SHP77 treated with DMSO at 0.1 percent for 48 hours (cell line): ENCODE measurements around the gene ARRB1.
"Not testable (repeated sequence)": the region's sequence is repeated elsewhere in the genome, so short reads cannot be mapped to it uniquely, and the experiment has no call there.

ENCODE experiments used
- DNase-seq: peaks from one replicate; lab custom pipeline; 2025; lab: John Stamatoyannopoulos, UW

ARRB1 gene

DNA sequence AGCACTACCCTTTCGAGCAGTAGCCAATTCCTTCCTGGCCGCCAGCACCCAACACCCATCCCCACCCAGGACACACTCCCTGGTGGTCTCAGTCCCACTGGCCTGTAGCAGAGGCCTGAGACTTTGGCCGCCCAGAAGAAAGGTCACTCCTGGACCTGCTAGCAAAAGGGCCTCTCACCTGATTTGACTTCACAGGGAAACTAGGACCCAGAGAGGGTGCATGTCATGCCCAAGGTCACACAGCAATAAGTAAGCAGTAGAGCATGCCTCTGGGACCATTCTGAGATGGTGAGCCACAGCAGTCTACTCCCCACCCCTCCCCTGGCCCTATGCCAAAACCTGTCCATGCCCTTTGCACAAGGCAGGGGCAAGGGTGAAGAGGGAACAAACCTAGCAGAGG lies 7.3 kb downstream of the ARRB1 start:
- DNase-seq = no peak

DNA sequence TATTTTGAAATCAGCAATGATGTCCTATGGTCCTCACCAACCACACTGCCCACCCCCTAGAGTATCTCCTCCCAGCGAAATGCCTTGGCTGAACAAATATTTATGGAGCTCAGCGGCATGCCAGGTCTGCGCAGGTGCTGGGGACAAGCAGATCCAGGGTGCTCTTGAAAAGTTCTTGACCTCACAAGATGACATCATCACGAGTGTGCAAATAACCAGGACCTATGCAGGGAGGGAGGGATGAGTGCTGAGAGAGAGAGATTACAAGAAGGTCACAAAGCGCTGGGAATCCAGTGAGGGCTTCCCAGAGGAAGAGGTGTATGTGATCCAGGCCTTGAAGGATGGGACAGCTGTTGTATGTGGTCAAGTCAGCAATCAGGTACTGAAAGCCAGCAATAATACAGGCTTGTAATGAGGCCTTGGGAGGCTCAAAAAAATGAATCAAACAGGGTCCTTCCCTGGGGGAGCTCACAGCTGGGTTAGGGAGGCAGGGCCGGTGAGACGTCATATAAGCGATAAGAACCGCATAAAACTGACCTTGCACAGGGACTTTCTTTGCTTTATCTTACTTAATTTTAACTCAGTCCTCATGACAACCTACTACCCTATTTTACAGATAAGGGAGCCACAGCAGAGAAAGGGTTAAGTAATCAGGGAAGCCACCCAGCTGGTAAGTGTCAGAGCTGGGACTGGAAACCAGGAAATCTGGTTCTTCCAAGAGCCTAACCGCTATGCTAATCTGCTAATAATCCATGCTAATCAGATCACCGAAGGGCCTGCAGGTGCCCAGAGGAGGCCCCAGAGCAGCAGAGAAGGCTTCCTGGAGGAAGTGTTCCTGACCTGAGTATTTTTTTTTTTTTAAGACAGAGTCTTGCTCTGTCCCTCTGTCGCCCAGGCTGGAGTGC lies 8.2 kb downstream of the ARRB1 start:
- peak; percentile 99 for DNase-seq

DNA sequence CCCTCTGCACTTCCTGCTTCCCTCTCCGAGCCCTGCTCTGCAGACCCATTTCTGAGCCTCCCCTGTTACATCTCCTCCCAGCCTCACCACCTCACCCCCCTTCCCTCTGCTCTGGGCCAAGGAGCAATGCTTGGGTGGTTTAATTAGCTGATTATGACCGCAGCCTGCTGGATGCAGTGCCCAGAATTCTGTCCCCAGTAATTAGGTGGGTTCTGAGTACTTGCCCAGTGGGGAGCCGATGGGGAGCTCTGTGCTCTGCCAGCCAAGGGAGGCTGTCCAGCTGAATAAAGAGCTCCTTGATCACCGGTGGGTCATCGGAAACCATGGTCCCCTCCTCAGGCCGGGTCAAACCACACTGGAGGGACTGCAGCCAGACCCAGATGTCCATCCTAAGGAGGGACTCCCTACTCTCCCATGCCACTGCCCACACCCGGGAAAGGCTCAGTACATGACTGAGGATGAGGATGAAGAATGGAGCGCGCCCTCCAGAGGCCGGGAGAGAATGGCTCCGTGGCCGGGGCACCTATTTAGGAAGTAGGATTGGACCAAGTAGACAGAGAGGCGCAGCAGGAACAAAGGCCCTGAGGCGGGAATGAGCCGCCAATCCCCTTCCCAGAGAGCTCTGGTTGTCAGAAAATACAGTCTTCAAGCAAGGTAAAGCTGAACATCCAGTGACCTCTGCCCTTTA lies 9.1 kb downstream of the ARRB1 start:
- peak; percentile 82 for DNase-seq

DNA sequence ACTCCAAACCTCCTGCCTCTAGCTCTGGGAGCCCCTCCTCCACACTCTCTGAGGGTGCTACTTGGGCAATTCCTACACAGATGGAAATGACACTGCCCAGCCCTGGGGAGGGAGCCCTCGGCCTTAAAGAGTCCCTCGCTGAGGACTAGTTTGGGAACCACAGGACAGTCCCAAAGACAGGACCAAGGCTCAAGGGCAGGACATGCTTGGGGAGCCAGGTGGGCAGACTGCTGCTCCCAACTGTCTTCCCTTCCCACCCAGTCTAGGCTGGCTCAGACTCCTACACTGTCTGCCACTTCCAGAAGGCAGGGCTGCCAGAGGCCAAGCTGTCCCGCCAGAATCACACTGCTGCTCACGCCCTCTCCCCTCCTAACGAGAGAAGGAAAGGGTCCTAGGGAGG lies 9.8 kb downstream of the ARRB1 start:
- no peak for DNase-seq

DNA sequence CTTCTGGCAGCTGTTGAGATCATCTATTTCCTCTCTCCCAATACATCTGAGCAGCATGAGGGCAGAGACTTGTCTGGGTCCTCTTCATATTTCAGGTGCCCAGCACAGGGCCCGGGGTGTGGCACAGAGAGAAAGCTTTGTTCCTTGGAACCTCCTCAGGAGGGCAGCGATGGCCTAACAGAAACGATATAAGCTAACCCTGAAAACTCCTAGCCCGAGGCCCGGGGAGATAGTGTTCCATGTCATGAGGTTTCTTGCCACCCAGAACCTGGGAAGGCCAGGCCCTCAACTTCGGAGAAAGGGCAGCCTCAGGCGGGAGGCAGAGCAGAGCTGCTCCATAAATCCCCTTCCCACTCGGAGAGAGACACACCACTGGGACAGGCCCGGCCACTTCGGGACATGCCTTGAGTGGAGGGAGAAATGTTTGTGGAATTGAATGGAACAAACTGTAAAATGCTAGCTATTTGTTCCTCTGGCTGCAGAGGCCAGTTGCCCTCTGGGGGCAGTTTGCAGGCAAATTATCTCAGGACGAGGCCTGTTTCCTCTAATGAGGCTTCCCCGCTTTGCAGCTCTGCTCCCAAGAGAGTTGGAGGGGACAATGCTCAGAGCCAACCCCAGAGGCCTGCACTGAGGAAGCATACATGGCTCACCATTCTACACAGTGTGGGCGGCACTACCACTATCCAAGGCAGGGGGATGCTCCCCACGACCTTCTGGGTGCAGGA lies 11.6 kb downstream of the ARRB1 start:
- no peak for DNase-seq

DNA sequence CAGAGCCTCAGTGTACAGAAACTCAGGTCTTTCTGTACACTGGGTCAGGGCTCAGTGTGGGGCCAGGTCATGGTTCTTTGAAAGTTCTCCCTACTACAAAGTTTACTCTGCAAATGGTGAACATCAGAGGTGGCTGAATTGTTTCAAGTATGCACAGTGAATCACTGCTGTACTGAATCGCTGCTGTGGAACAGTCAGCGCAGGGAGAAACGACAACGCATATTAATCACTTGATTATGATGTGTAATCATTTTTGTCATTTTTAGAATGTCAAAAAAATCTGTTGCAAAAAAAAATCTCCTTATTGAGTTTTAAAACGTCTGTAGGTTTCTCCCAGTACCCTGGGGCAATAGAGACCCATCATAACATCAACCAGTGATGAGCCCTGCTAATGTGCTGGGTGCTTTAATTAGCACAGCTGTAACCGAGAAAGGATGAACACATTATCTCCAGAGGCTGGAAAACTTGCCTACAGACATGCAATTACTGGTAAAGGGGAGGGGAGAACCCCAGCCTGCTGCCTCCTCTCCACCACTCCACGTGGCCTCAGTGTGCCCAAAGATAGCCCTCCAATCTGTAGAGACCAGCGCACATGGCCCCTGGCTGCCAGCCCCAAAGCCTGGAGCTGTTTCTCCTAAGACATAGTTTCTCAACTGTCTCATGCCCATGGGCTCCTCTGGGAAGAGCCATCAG lies 12.8 kb downstream of the ARRB1 start:
- no peak for DNase-seq

DNA sequence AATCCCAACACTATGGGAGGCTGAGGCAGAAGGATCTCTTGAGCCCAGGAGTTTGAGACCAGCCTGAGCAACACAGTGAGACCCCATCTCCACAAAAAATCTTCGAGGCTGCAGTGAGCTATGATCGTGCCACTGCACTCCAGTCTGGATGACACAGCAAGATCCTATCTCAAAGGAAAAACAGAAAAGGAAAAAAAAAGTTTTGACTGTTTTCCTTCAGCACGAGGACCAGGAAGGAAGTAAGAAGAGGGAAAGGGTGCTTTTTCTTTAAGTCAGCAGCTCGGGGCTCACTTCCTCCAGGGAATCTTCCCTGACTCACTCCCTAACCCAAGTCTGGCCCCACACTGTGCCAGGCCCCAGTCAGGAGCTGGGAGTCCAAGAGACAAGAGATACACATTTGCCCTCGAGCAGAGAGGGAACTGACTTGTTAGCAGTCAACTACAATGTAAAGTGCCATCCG lies 14.2 kb downstream of the ARRB1 start:
- DNase-seq = no peak

DNA sequence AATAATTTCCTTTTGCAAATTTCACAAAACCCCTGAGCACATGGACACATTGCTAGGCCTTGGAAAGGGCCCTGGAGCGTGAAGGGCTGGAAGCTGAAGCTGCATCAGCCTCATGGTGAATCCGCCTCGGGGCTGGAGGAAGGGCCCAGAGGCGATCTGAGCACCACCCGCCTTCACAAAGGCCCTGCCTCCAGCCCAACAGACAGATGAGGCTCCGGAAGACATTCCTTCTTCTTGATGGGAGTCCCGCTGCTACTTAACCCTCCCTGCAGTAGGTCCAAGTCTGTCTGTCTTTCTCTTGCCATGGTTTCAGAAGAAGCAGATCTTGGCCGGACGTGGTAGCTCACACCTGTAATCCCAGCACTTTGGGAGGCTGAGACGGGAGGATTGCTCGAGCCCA lies 16.5 kb downstream of the ARRB1 start:
- no peak for DNase-seq

DNA sequence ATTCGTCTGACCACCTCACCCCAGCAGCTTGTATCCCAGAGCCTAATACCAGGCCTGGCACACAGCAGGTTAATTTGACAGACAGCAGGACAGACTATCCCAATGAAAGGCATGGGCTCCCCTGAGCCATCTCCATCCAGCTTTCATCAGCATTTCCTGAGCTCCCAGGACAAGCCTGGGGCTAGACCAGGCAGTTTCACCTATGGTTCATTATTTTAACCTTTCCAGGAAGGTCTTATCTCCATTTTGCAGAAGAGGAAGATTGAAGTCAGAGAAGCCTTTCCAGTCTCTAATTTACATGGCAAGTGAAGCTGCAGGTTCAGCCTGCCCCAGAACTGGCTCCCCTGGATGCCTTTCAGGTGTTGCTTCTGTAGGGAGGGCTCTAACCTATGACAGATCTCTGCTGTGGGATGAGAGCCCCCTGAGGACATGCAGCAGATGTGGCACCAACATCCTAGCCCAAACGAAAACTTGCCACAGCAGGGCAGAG lies 17.0 kb downstream of the ARRB1 start:
- DNase-seq = no peak

DNA sequence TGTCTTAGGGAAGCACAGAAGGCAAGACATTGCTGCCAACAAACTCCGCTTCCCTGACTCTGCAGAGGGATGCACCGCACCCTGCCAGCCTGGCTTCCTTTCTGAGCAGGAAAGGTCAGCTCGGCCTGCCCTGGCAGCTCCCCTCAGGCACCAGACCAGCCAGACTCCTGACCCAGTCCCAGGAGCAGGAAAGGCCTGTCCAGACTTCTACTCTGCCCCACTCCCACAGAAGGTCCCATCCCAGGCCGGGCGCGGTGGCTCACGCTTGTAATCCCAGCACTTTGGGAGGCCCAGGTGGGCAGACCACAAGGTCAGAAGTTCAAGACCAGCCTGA lies 17.7 kb downstream of the ARRB1 start:
- DNase-seq = no peak

DNA sequence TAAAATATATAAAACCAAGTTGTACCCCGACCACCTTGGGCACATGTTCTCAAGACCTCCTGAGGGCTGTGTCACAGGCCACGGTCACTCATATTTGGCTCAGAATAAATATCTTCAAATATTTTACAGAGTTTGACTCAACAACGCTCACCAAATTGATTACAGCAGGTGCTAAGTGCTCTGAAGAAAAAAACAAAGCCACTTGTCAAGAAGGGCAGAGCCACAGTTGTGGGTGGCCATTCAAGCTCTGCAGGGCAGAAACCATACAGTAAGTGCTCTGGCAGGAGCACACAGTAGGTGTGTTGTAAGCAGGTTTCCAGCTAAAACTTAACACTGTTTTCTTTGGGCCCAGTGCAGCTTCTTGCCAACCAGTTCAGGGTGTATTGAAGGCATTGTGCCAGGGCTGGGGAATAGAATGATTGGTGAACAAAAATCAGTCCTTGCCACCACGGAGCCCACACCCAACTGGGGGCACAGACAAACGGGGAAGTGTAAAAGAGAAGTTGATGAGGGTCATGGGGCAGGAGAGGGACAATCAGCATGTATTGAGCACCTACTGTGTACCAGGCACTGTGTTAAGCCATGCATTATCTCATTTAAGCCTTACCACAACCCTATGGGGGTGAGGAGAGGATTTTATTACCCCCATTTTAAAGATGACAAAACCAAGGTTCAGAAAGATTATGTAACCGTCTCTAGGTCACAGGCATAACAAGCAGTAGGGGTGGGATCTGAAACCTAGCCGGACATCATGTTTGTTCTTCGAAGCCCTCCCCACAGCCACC lies 18.2 kb downstream of the ARRB1 start:
- no peak for DNase-seq

DNA sequence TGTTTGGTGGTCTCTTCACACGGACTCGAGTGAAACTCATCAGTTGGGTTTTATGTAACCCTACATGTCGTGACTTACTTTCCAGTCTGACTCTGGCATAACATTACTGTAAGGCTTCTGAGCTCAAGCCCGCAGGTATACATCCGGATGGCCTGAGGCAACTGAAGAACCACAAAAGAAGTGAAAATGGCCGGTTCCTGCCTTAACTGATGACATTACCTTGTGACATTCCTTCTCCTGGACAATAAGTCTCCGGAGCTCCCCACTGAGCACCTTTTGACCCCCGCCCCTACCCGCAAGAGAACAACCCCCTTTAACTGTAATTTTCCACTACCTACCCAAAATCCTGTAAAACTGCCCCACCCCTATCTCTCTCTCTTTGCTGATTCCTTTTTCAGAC lies 19.7 kb downstream of the ARRB1 start:
- DNase-seq = not testable (repeated sequence)

DNA sequence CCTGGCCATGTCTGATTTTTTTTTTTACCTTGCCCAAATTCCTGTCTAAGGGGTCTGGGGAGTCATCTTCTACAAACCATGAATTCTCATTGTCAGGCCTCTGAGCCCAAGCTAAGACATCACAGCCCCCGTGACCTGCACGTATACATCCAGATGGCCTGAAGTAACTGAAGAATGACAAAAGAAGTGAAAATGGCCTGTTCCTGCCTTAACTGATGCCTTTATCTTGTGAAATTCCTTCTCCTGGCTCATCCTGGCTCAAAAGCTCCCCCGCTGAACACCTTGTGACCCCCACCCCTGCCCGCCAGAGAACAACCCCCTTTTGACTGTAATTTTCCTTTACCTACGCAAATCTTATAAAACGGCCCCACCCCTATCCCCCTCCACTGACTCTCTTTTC lies 20.2 kb downstream of the ARRB1 start:
- not testable (repeated sequence) for DNase-seq

DNA sequence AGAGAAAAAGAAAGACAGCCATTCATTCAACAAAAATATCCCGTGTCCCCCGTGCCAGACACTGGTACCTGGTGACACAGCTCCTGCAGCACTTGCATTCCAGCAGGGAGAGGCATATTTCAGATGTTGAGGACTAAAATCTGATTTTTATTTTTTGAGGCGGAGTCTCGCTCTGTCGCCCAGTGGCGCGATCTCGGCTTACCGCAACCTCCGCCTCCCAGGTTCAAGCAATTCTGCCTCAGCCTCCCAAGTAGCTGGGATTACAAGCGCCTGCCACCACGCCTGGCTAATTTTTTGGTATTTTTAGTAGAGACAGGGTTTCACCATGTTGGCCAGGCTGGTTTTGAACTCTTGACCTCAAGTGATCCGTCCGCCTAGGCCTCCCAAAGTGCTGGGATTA lies 20.6 kb downstream of the ARRB1 start:
- DNase-seq = not testable (repeated sequence)

DNA sequence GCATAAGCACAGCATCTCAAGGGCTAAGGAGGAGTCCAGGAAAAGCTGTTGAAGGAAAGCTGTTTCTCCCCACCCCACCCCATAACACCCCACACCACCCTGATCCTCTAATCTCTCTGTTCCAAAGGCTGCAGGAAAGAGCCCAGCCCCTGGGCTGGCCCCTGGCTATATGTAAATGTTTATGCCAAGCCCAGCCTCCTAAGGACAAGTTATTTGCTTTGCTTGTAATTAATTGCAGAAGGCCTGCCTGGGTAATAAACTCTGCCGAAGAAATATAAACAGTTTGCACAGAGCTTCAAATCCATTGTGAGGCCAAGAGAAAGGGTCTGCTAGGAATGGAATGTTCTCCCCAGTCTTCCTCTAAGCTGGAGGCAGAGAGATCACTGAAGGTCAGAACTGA lies 21.2 kb downstream of the ARRB1 start:
- DNase-seq = no peak

DNA sequence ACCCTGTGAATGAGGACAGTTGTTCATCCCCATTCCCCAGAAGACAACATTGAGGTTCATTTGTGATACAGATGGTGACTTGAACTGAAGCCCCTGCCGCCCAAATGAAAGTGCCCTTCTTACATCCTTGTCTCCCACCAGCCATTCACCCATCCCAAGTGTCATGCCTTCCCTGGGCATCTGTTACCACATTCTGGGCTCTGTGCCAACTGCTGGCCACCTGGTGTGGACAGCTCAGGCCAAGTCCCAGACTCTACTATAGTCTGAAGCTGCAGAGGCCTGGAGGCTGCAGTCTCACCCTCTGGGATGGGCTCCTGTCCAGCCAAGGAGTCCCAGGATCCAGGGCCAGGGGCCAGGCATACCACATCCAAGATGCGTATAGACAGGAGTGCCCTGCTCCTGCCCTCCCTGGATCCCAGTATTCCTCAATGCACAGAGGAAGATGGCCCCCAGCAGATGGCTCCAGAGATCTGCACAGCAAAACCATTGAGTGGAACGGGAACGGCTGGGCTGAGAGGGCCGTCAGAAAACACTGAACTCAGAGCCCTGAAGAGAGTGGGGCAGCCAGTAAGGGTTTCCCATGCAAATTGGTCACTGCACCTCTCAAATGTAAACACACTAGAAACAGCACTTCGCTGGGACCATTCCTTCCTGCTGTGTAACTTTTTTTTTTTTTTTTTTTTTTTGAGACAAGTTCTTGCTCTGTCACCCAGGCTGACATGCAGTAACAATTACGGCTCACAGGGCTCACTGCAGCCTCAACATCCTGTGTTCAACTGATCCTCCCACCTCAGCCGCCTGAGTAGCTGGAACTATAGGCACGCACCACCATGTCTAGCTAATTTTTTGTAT lies 22.8 kb downstream of the ARRB1 start:
- peak; percentile 96 for DNase-seq

DNA sequence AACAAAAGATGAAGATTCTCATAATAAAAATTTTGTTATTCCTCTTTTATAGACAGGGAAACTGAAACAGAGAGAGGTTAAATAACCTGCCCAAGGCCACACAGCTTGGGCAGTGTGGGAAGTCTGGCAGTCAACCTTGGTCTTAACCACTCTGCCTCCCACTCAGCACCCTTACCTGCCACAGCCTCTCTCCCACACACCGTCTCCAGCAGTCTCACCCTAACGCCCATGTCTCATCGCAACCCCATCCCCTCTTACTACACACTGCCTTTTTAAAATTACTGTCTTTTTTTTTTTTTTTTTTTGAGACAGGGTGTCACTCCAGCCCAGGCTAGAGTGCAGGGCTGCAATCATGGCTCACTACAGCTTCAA lies 25.0 kb downstream of the ARRB1 start:
- DNase-seq = no peak

DNA sequence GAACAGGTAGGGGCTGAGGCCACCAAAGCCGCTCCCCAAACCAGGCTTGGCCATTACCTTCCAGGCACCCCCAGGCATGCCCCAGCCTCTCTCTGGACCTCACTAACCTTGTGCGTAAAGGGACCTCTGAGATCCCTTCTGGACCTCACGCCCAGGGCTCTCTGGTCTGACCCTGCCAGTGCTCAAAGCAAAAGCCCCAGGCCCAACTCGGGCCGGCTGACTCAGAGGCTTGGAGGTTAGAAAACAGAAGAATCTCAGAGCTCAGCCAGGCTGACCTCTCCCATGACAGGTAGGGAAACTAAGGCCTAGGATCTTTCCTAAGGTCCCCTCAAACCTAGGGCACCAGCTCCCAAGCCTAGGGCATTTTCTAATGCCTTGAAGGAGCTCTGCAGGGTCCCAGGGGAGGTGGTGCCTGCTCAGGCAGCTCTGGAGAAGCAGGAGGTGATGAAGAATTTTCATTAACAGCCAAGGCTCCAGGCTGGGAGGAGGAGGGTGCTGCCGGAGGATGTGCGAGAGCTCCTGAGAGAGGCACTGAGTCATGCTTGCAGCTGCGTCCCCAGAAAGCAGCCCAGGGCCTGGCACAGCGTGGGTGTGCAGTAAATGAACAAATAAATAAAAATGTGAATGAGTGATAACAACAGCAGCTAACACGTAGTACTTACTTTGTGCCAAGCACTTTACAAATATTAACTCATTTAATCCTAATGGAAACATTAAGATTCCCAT lies 25.6 kb downstream of the ARRB1 start:
- peak; percentile 33 for DNase-seq

DNA sequence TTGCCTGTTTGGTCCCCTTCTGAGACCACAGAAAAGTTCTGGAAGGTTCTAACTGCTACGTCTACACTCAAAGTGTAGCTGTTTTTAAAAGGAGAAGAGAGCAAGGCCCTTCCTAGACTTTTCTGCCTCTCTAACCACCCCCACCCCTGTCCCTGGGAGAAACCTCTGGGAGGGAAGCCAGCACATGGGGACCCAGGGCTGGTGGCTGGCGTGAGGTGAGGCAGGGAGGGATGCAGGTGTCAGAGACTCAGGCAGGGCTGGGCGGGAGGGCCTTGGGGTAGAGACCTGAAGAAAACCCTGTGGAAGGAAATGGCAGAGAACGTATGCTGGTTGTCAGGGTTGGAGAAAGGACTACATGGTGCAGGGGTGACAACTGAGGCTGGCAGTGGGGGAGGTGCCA lies 26.7 kb downstream of the ARRB1 start:
- no peak for DNase-seq

DNA sequence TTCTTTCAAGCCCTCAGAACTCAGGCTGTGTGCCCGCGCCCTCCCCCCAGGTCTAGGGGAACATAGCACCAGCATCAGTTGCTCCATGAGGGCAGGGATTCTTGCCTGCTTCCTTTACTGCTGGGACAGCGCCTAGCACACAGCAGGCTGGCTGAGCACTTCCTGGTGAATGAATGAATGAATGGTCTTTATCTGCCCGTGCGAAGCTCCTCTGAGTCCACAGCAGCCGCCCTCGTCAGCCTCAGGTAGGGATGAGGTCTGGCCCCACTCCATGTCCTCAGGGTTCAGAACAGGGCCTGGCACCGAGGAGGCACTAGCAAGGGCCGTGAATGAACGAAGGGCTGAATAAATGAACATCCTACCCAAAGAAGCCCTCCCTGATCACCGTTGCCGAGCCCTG lies 27.3 kb downstream of the ARRB1 start:
- DNase-seq = no peak
